ENCODE data around the gene WDR43.

The WDR43 gene

DNA sequence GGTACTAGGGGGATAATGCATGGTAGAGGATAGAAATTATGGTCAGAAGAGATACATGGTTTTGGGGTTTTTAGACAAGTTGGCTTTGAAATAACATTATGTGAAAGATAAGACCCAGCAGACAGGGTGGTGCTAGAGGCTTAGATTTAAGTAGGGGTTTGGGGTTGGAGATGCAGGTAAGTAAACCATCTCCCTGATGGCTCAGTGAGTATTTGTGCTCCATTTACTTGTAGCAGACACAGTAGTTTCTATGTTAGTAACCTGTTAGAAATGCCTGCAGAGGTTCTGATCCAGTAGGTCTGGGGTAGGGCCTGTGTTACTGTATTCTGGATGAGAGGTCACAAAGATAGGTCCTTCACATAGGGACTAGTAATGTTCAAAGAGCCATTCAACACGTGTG lies 13.7 kb downstream of the WDR43 start:
- TF ChIP-seq, protein P1, sequence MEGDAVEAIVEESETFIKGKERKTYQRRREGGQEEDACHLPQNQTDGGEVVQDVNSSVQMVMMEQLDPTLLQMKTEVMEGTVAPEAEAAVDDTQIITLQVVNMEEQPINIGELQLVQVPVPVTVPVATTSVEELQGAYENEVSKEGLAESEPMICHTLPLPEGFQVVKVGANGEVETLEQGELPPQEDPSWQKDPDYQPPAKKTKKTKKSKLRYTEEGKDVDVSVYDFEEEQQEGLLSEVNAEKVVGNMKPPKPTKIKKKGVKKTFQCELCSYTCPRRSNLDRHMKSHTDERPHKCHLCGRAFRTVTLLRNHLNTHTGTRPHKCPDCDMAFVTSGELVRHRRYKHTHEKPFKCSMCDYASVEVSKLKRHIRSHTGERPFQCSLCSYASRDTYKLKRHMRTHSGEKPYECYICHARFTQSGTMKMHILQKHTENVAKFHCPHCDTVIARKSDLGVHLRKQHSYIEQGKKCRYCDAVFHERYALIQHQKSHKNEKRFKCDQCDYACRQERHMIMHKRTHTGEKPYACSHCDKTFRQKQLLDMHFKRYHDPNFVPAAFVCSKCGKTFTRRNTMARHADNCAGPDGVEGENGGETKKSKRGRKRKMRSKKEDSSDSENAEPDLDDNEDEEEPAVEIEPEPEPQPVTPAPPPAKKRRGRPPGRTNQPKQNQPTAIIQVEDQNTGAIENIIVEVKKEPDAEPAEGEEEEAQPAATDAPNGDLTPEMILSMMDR (IDR thresholded peaks at IDR 0.05; ENCODE audit: control insufficient read depth, extremely low read depth, insufficient read depth) = no peak
- no peak for DNase-seq (ENCODE audit: low read depth)
- no peak overlapping the region for H3K4me3 ChIP-seq (ENCODE audit: low read depth, low read length)

DNA sequence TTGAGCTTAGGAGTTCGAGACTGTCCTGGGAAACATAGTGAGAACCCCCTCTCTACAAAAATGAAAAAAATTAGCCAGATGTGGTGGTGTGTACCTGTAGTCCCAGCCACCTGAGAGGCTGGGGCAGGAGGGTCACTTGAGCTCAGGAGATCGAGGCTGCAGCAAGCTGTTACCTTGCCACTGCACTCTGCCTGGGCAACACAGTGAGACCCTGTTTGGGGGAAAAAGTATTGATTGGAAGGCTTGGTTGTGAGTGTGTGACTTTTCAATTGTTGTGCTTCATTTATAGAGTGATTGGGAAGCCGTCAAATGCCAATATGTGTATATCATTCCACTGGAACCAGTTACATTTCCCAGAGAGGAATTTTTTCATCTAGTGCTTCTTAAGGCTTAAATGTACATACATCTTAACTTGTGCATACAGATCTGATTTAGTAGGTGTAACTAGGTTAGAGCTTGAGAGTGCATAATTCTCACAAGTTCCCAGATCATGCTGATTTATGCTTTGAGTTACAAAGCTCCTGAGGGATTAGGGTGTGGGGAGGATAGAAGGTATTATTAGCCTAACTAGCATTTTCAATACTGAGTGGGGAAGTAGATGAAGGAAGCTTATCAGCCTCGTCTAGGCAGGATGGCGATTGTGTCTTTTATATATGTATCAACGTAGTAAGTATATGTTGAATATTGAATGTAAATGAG lies 15.3 kb downstream of the WDR43 start:
- no peak for DNase-seq (ENCODE audit: low read depth)
- TF ChIP-seq, protein P1 (IDR thresholded peaks at IDR 0.05; ENCODE audit: control insufficient read depth, extremely low read depth, insufficient read depth) = no peak
- no peak overlapping the region for H3K4me3 ChIP-seq (ENCODE audit: low read depth, low read length)

DNA sequence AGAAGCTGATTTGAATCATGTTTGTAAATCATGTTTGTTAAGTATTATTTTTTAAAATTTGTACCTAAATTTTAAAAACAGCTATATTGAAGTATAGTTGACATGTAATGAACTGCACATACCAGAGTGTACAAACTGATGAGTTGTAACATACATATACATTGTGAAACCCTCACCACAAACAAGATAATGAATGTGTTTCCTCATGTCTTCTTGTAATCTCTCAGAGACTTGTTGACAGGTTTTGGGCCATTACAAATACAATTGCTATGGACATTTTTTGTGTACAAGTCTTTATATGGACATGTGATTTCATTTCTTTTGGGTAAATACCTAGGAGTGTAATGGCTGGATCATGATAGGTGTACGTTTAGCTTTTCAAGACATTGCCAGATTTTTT lies 21.5 kb downstream of the WDR43 start:
- DNase-seq (ENCODE audit: low read depth) = no peak
- no peak overlapping the region for H3K4me3 ChIP-seq (ENCODE audit: low read depth, low read length)
- TF ChIP-seq, protein P1 (IDR thresholded peaks at IDR 0.05; ENCODE audit: control insufficient read depth, extremely low read depth, insufficient read depth) = no peak

DNA sequence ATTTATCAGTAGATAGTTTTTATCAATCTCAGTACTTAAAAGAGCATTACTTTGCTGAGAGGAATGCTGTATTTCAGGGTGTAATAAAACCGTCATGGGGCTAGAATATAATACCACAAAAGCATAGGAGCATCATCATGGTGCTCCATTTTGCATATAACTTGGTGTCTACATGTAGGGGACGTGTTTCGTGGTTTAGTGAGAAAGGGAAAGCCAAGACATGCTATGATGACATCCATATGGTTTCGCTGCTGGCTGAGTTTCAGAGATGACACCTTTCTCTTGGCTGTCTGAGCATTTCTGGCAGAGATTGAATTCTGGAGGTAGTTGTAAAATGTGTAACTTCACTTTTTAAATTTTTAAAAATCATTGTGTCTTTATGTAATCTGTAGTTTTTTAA lies 32.4 kb downstream of the WDR43 start:
- DNase-seq (ENCODE audit: low read depth) = no peak
- TF ChIP-seq, protein P1 (IDR thresholded peaks at IDR 0.05; ENCODE audit: control insufficient read depth, extremely low read depth, insufficient read depth) = no peak
- H3K4me3 ChIP-seq (ENCODE audit: low read depth, low read length) = no peak overlapping the region

DNA sequence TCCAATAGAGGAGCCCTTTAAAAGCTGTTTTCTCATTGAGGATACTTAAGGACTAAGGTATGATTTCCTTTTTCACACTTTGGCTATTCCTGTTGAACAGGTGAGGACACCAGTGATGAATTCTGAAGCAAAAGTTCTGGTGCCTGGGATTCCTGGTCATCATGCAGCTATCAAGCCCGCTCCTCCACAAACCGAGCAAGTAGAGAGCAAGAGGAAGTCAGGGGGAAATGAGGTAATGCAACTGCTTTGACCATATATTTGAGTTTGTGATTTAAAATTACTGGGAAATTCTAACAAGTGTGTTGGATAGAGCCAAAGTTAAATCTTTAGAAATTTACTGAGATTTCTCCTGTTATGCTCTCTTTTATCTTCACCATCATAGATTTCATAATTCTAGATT lies 33.0 kb downstream of the WDR43 start:
- TF ChIP-seq, protein P1 (IDR thresholded peaks at IDR 0.05; ENCODE audit: control insufficient read depth, extremely low read depth, insufficient read depth) = no peak
- DNase-seq (ENCODE audit: low read depth) = no peak
- H3K4me3 ChIP-seq (ENCODE audit: low read depth, low read length) = no peak overlapping the region

DNA sequence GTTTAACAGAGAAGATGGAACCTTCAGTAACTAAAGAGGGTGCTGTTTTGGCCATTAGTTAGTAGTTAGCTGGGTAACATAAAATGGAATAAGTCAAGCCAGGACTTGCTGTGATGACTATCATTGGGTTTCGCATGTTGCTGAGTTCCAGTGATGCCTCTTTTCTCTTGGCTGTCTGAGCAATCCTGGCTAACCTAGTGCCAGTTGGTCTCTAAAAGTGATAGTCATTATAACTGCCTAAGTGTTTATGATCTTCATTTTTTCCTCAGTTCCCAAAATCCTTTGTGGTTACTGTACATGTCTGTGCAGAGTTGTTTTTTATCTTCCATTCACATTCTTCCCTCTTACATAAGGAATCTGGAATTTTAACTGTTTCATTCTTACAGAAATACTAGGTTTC lies 33.4 kb downstream of the WDR43 start:
- TF ChIP-seq, protein P1 (IDR thresholded peaks at IDR 0.05; ENCODE audit: control insufficient read depth, extremely low read depth, insufficient read depth) = no peak
- no peak for DNase-seq (ENCODE audit: low read depth)

DNA sequence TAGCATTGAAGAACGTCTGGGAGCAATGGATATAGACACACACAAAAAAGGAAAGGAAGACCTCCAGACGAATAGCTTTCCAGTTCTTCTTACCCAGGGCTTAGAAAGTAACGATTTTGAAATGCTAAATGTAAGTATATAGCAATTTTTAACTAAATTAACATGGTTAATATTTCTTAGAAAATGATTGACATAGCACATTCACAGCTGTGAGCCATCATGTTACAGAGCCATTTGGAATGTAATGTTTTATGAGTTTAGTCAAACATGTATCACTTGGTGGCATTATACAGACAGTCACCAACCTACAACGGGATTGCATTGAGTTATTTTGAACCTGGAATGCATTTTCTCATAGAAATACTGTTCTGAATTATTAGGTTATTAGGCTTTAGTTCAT lies 35.1 kb downstream of the WDR43 start:
- no peak overlapping the region for H3K4me3 ChIP-seq (ENCODE audit: low read depth, low read length)
- DNase-seq (ENCODE audit: low read depth) = no peak
- TF ChIP-seq, protein P1 (IDR thresholded peaks at IDR 0.05; ENCODE audit: control insufficient read depth, extremely low read depth, insufficient read depth) = no peak

More for the DNA sequence above, 33.4 kb downstream of the WDR43 start:
- H3K4me3 ChIP-seq (ENCODE audit: low read depth, low read length) = no peak overlapping the region
